Measurements from ENCODE around the gene IFI35.
"Not testable (repeated sequence)": the region's sequence is repeated elsewhere in the genome, so short reads cannot be mapped to it uniquely, and the experiment has no call there.

IFI35 gene

DNA sequence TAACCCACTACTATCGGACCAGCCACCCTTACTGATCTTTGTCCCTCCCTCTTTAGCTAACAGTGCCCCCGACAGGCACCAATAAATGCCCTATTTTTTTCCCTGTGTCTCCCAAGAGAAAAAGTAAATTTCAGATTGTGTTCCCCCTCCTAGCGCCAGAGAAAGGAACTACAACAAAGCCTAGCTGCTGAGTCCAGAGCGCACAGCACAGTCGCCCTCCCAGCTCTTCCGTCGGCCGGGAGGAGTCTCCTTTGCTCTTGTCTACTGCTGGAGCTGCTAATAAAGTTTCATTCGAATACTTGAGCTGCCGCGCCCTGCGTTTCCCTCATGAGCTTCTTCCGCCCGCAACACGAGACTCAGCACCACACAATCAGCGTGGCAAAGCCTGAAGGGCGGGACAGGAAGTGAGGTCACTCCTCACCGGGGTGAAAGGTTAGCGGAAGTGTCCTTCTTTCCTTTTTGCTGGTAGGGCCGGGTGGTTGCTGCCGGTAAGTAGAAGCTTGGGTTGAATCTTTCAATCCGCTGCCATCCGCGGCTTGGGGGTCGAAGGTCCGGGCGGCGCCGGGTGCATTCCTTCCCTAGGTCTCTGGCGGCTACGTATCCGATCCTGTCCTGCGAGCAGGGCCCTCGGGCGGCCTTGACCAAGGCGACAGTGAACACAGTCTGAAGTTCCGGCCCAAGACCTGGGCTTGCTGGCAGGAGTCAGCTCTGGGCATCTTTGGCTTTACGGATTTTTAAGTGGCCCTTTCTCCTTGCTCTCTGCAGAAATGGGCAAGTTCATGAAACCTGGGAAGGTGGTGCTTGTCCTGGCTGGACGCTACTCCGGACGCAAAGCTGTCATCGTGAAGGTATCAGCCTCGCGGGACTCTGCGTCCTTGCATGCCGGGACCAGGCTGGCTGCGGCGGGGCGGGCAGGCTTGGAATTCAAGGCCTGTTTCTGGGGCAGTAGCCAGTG lies 8.3 kb upstream of the IFI35 start, which contains the start of gene RPL27:
TSS of gene RPL27 (plus strand) at position 436 of the 955 bp plus-strand sequence. CDS start at position 768, 332 bp downstream.
- peak; percentile 99 for DNase-seq

- DNase-seq, result no peak
These were observed 7.5 kb upstream of the IFI35 start for GRCh38 chr17:42999003-42999525.

DNA sequence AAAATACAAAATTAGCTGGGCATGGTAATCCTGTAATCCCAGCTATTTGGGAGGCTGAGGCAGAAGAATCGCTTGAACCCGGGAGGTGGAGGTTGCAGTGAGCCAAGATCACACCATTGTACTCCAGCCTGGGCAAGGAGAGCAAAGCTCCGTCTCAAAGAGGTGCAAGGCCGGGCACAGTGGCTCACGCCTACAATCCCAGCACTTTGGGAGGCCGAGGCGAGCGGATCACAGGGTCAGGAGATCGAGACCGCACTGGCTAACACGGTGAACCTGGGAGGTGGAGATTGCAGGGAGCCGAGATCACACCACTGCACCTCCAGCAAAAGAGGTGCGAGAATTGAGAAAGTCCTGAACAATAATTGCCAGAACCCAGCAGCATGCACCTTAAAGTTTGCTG lies 5.7 kb upstream of the IFI35 start:
- DNase-seq, result not testable (repeated sequence)

DNA sequence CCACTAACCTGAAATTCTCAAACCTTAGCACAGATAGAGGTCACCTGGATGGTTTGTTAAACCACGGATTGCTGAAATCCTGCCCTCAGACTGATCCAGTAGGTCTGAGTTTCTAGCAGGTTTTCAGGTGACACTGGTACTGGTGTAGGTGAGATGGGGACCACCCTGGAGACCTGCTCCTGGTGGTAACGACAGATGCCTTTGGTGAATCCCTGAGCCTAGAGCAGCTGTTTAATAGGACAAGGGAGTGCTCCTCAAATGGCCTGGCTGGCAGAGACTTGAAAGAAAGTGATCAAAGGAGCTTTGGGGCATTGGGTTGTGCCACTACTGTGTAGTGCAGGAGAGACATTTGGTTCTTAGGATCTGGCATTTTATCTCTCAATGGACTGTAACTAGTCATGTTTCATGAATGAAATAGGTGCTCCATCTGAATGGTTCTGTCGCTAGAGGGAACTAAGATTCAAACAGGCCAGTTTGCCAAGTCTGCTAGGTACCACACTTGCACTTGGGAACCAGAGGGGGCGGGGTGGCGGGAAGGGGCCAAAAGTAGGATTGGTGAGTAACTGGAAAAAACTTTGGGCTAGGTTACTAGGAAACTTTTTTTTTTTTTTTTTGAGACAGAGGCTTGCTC lies 2.9 kb upstream of the IFI35 start:
- no peak for DNase-seq

DNA sequence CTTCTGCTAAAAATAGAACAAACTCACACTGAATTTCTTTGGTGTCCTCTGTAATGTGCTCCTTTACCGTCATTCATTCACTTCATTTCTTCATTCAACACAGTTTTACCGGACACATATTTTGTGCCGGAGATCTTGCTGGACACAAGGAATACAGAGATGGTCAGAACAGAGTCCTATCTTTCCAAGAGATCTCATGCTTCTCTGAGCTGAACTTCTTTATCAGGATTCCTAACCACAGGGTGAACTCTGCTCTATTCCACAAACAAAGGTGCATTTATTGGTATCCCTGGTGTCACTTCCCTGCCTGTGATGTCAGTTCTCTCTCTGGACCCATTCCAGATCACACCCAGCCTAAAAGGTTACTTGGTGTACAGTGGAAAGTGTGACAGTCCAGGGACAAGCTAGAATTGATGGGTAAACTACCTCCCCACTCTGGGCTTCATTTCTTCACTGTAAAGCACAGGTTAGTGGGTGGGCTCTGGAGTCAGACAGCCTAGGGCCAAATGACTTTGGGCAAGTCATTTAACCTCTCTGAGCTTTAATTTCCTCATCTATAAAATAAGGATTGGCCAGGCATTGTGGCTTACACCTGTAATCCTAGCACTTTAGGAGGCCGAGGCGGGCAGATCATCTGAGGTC lies 4.2 kb downstream of the IFI35 start:
- no peak for DNase-seq

DNA sequence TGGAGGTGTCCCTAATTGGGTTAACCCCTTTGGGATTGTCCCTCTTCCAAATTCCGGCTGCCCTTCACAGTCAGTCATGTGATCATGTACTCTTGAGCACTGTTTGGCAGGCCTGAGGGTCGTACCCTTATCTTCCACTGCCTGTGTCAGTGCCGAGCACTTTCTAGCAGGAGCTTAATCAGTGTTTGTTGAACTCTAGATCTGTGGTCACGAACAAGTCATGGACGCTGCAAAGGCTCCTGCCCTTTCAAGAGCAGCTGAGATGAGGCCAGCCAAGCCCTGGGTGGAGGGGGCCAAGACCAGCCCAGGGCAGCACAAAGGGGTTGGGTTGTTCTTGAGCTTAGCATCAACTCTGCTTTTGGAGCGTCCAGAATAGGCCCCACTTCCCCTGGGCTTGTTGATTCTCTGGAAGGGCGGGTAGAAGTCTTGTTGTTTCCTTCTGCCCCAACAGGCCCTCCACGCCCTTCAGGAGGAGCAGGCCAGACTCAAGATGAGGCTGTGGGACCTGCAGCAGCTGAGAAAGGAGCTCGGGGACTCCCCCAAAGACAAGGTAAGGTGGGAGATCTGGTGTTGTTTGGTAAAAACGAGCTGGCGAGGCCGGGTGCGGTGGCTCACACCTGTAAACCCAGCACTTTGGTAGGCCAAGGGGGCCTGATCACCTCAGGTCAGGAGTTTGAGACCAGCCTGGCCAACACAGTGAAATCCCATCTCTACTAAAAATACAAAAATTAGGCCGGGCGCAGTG lies 5.3 kb downstream of the IFI35 start:
- no peak for DNase-seq

DNA sequence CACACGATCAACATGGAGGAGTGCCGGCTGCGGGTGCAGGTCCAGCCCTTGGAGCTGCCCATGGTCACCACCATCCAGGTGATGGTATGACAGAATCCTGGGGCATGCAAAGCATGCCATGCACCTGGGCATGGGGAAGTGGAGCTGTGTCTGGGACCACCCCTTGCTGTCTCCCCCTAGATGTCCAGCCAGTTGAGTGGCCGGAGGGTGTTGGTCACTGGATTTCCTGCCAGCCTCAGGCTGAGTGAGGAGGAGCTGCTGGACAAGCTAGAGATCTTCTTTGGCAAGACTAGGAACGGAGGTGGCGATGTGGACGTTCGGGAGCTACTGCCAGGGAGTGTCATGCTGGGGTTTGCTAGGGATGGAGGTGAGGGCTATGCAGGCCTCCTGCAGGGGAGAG lies 6.7 kb downstream of the IFI35 start:
- DNase-seq, result no peak

GRCh38 chr17:43014020-43014648 lies 7.5 kb downstream of the IFI35 start:
- no peak for DNase-seq

DNA sequence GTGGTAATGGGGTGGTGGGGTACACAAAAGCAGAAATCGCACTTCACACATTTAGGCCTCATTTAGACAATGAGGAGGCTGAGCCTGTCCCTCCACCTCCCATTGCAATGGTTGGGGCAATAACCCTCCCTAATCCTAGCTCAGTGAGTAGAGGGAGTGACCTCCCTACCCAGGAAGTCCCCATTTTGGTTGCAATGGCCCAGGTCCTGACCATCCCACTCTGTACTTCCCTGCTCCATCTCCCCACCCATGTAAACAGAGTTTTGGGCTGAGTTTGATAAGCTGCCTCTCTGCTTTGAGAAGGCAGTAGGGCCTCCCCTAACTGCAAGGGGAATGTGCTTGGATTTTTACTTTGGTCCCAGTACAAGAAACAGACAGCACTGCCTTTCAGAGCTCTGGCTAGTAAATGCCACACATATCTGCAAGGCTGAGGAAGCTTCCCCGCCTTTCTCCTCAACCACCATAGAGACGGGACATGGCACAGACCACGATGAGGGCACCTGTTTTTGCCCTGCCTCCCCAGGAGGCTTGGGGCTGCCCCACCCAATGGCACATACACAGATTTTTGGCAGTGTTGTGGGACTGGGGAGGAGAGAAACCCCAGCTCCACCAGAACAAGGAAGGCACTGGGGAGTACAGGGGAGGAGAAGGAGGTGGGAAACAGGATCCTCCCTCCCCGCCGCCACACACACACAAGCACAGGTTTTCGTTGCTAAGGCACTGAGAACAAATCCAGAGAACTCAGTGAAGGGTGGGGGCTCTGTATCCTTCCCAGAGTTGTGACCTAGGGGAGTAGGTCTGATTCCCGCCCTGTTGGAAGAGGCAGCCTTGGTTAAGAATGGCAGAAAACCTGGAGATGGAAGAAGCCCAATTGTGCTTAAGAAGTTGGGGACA lies 8.3 kb downstream of the IFI35 start:
- DNase-seq, result no peak

DNA sequence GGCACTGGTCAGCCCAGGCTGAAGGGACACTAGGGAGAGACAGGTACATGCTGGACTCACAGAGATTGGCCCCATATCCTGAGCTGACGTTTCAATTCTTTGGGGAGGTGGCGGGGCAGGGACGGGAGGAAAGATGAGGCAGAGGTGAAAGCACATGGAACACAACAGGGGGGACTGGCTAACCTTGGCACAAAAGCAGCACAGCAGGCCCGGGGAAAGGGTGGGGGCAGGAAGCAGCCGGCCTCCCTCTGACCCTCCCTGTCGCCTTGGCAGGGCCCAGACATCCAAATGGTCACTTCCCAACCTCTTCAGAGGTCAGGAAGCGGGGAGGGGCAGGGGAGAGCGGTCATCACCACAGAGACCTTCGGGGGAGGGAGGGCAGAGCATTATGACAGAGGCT lies 9.0 kb downstream of the IFI35 start:
- no peak for DNase-seq

- no peak for DNase-seq
These were observed 9.6 kb downstream of the IFI35 start for GRCh38 chr17:43016216-43016615.

- no peak for DNase-seq
These were observed 11.6 kb downstream of the IFI35 start for GRCh38 chr17:43018008-43018853.

DNA sequence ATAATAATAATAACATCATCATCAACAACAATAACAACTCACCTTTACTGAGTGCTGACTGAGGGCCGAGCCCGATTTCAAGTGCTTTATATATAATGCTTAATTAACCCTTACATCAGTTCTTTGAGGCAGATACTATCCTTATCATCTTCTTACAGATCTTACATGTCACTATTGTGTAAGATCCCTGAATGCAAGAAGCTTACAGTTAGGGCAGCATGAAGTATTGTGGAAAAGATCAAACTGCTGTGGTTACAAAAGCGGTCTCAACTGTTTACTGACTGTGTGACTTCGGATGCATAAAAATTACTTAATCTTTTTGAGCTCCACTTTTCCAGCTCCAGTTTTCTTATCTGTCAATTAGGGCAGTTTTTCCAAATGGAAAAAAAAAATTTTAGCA lies 12.3 kb downstream of the IFI35 start:
- no peak for DNase-seq

GRCh38 chr17:43019418-43019817 lies 12.8 kb downstream of the IFI35 start:
- no peak for DNase-seq

DNA sequence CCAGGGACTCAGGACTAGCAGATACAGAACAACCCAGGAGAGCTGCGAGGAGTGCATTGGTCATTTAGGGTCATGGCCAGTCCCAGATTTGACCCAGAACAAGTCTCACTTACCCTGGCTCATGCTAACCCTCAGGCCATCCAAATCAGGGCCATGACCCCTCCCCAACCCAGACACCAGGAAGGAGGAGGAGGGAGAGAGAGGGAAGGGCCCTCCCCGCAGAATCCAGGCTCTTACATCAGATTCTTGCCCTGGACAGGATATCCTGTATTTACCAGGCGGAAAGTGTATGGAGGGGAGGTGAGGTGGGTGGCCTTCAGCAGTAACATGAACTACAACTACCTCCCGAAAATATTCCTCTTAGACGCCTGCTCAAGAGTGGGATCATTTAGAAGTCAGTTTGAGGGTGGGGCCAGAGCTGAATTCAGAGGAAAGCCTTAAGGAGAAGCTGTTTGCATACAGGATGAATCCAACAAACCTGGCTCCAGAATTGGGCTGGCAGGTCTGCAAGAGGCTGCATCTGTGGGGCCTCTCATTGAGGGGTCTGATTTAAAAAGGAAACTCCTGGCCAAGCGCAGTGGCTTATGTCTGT lies 13.5 kb downstream of the IFI35 start:
- DNase-seq, result no peak

DNA sequence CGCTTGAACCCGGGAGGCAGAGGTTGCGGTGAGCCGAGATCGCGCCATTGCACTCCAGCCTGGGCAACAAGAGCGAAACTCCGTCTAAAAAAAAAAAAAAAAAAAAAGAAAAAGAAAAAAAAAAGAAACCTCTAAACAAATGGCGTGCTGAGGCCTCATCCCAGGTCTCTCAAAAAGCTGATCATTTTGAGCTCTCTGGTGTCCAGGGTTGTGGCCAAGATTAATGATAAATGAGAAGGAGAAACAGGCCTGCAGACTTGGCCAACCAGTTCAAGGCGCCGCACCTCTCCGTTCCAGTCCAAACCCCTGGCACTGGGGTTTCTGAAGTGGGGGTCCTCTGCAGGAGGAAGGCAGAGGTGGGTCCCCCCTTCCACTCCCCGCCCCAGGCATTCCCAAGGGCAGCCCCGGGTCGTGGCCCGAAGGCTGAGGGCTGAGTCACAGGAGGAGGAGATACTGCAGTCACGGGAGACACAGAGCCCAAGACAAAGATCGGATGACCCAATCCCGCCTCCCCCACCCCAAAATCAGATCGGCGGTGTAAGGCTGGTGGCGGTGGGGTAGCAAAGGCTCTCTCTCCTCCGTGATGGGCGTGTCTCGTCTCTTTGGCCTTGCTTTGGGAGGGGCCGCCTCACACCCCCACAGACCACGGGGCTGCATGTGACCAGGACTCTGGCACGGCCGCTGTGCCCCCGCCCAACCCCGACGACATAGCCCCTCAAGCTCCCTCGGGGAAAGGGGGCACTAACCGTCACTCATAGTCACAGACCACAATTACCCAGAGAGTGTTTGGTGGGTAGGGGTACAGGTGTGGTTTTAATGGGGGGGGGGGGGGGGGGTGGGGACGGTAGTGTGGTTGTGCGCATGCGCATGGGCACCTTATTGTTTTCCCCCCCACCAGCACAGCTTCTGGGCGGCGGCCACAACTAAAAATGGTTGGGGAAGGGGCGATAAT lies 14.5 kb downstream of the IFI35 start:
- DNase-seq, result peak; percentile 7

GRCh38 chr17:43021741-43022512 lies 15.3 kb downstream of the IFI35 start, which contains the start of gene VAT1:
Gene VAT1 (minus strand): TSS chr17:43022385. CDS start chr17:43022322, 63 bp downstream.
- DNase-seq, result peak; percentile 24

Measured in NCI-H446 treated with DMSO at 0.1 percent for 48 hours (cell line).